T47D (cell line): Measurements from ENCODE around the gene ADNP2.

Source experiments
- DNase-seq, 2 experiments: peaks; one replicate each; pipeline versions ENCODE4 v3.0.0 to v3.0.0-alpha.2; 2011 to 2012; ENCODE audit warnings: low read depth in 1 of 2, low spot score in 1 of 2
- JUND ChIP-seq: IDR thresholded peaks from 2 replicates; pipeline ENCODE4 v1.6.1; 2012; ENCODE audit warnings: low read depth
- in situ Hi-C: cut with HindIII; loops from 2 replicates; pipeline ENCODE4 v1.10.0; 2016; ENCODE audit warnings: low sequenced_read_pairs, low pct_unique_long_range_greater_than_20kb

Gene ADNP2

GRCh38 chr18:80112624-80113248 is 3.7 kb downstream of the ADNP2 start:
- DNase-seq = peak in 1 of 2 experiments; percentile 13
- in situ Hi-C loops = no loop called here
- no peak for TF ChIP-seq JUND

GRCh38 chr18:80115035-80115434 is 6.0 kb downstream of the ADNP2 start:
- in situ Hi-C loops = no loop called here
- no peak for DNase-seq
- TF ChIP-seq JUND = no peak

GRCh38 chr18:80119111-80119510 is 10.0 kb downstream of the ADNP2 start:
- in situ Hi-C loops = no loop called here
- no peak for DNase-seq
- TF ChIP-seq JUND = no peak

GRCh38 chr18:80120932-80121331 is 11.9 kb downstream of the ADNP2 start:
- in situ Hi-C loops = no loop called here
- no peak for DNase-seq
- TF ChIP-seq JUND = no peak

- in situ Hi-C loops = no loop called here
- no peak for TF ChIP-seq JUND
- DNase-seq = peak in 1 of 2 experiments; percentile 14
Observed at GRCh38 chr18:80124131-80124530, 15.1 kb downstream of the ADNP2 start.

GRCh38 chr18:80126797-80127196 is 17.7 kb downstream of the ADNP2 start:
- no peak for TF ChIP-seq JUND
- DNase-seq = no peak
- in situ Hi-C loops = no loop called here

GRCh38 chr18:80127635-80128034 is 18.6 kb downstream of the ADNP2 start:
- DNase-seq = no peak
- TF ChIP-seq JUND = no peak
- in situ Hi-C loops = no loop called here

GRCh38 chr18:80129672-80130367 is 20.8 kb downstream of the ADNP2 start:
- DNase-seq = no peak
- in situ Hi-C loops = no loop called here
- no peak for TF ChIP-seq JUND

GRCh38 chr18:80130555-80130954 is 21.5 kb downstream of the ADNP2 start:
- no peak for DNase-seq
- no peak for TF ChIP-seq JUND
- in situ Hi-C loops = no loop called here

- TF ChIP-seq JUND = no peak
- DNase-seq = no peak
- in situ Hi-C loops = no loop called here
Observed at GRCh38 chr18:80132180-80132812, 23.2 kb downstream of the ADNP2 start.

GRCh38 chr18:80133124-80133523 is 24.1 kb downstream of the ADNP2 start:
- in situ Hi-C loops = no loop called here
- TF ChIP-seq JUND = no peak
- DNase-seq = no peak

- TF ChIP-seq JUND = no peak
- in situ Hi-C loops = no loop called here
- no peak for DNase-seq
Observed at GRCh38 chr18:80135136-80135535, 26.1 kb downstream of the ADNP2 start.

- no peak for DNase-seq
- in situ Hi-C loops = no loop called here
- no peak for TF ChIP-seq JUND
Observed at GRCh38 chr18:80136679-80137078, 27.6 kb downstream of the ADNP2 start.
